ENCODE measurements around the gene VPS41.

- TF ChIP-seq POLR2A (IDR thresholded peaks at IDR 0.05; ENCODE audit: low read length) (no peak), GATA1 (IDR thresholded peaks at IDR 0.05; ENCODE audit: low read depth, low read length) (no peak)
These were observed 204.2 kb downstream of the VPS41 start for GRCh38 chr7:38704751-38705150.

Measured in erythroblast (primary cell).